HG02759 (cell line): ENCODE results near the gene CCDC154.
A peak's percentile ranks its signal among the peaks of the same experiment; 100 is the strongest.
"Not testable (repeated sequence)": the region's sequence is repeated elsewhere in the genome, so short reads cannot be mapped to it uniquely, and the experiment has no call there.

ENCODE experiments used
- ATAC-seq: cut with Tn5 transposase; IDR thresholded peaks from one replicate; pipeline ENCODE4 v1.9.1; 2021; ENCODE audit warnings: mild to moderate bottlenecking, moderate library complexity; ENCODE audit not compliant: unreplicated experiment

Gene CCDC154

DNA sequence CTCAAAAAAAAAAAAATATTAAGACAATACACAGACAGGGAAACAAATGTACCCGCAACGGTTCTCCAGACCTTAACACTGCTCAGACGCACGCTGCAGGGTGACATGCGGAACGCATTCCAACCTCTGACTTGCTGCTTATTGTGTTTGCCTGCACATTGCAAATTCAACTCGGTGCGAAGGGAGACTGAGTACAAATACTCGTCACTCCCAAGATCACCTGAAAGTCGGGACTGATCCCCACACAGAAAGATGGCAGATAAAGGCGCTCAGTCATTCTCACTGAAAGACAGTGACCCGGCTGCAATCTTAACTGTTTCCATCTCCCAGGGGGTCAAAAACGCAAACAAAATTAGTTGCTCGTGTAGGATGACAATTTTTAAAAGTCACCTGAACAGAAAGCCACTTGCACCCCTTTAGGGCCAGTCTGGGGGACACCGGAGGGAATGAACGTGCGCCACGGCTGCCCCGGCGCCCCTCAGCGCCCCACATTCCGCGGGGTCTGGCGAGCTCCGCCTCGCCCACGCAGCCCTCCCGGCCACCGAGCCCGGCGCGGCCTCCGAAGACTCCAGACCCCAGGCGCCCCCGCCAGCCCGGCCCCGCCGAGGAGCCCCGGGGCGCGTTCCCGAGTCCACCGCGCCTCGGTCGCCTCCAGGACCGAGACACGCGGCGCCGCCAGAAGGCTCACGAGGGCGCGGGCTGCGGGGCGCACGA is 29.9 kb upstream of the CCDC154 start:
- peak; percentile 32 for ATAC-seq

DNA sequence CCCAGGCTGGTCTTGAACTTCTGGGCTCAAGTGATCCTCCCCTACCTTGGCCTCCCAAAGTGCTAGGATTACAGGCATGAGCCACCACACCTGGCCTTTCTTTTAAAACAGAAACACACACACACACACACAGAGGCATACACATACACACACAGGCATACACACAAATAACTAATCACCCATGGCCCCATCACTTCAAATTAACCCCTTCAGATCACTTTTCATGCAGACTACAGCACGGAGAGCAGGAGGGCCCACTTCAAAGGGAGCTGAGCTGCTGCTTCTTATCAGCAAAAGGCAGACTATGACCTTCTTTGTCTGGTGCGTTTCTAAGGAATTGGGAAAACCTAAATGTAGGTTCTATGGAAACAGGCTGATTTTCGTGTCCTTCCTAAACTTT is 28.6 kb upstream of the CCDC154 start:
- ATAC-seq: no peak

GRCh38 chr16:1471569-1472194 is 27.3 kb upstream of the CCDC154 start:
- no peak for ATAC-seq

- no peak for ATAC-seq
These were observed 26.3 kb upstream of the CCDC154 start for GRCh38 chr16:1470481-1471251.

GRCh38 chr16:1469693-1470201 is 25.4 kb upstream of the CCDC154 start:
- no peak for ATAC-seq

GRCh38 chr16:1469141-1469540 is 24.8 kb upstream of the CCDC154 start:
- not testable (repeated sequence) for ATAC-seq

GRCh38 chr16:1468426-1468810 is 24.1 kb upstream of the CCDC154 start:
- no peak for ATAC-seq

- ATAC-seq: no peak
These were observed 22.7 kb upstream of the CCDC154 start for GRCh38 chr16:1466968-1467521.

DNA sequence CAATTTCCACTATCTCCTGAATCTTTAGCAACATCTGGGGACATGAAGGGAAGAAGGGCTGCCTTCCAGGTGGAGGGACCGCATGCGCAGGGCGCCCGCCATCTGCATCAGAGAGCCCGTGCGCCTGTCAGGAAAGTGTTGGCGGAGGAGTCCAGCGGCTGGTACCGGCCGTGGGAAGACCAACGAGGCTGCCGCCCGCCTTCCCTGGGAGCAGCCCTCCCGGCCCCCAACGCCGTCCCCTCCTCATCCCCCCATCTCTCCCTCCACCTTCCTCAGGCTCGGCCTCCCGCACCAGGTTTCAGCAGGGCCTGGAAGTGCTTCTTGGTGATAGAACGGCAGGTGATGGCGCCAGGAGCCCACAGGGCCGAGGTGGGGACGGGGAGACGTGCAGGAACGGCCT is 21.7 kb upstream of the CCDC154 start:
- no peak for ATAC-seq

GRCh38 chr16:1465567-1465915 is 21.2 kb upstream of the CCDC154 start:
- ATAC-seq: no peak

DNA sequence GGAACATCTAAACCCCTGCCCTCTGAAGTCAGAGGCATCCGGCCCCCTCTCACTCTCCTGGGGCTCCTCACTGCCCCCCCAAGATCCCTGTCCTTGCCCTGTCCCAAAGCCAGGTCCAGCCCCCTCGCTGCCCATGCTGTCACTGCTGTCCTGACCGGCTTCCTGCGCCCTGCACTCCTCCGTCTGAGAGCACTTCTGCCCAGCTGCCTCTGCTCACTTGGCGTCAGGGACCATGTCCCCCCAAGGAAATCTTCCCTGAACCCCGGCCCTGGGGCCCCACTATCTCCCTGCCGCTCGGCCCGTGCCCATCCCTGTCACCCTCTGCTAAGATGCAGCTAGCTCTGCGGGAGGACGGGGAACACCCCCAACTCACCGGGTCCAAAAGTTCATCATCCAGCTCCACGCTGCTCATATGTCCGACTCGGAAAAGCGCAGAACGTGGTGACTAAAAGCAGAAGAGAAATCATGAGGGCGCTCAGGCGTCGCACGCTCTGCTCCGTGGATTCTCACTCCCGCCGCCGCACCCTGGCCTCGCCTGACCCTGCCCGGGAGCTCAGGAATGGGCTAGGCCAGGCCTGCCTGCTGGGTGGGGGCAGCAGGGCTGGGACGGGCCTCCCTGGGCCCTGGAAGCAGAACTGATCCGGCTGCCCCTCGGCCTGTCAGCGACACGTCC is 20.7 kb upstream of the CCDC154 start:
- ATAC-seq: no peak

DNA sequence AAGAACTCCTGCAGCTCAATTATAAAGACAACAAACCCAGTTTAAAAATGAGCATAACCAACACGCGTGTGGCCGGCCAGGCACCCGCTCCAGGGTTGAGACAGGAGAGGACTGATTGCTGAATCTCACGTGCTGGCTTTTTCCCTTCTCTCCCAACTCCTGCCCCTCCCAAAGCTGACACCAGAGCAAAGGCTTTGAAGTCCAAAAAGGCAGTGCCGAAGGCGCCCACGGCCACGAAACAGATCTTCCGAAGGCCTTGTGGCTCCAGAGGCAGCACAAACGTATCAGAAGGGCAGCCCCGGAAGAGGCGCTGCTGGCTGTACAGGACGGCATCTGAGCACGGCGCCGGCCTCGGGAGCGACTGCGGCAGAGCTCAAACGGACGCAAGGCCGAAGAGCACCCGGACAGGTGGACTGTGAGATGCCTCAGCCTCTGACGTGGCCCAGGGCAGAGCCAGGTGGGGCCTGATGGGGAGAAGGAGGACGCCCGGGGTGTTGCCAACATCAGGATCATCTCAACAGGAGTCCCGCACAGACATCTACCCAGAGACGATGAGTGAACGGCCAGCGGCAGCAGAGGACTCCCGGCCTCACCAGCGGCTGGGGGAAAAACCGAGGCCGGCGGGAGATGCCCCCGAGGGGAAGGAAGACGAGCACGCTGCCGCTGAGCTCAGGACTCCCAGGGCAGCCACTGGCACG is 20.0 kb upstream of the CCDC154 start:
- ATAC-seq: no peak

GRCh38 chr16:1461146-1461545 is 16.8 kb upstream of the CCDC154 start:
- ATAC-seq: no peak

GRCh38 chr16:1460602-1461138 is 16.3 kb upstream of the CCDC154 start:
- no peak for ATAC-seq

DNA sequence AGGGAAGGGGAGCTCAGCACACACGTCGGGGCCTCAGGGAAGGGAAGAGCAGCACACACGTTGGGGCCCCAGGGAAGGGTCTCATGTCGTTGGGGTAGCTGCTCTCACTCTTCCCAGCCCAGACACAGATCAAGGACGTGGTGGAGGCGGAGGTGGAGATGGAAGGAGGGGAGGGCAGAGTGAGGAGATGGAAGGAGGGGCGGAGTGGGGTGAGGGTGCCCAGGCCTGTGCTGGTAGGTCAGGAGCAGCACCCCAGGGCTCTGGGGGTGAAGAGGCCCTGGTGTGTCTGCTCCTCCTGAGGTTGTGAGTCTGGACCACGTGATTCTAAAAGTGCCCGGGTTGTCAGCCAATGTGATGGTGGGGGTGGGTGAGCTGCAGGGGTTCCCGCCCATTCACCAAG is 15.6 kb upstream of the CCDC154 start:
- ATAC-seq: no peak

GRCh38 chr16:1458977-1459341 is 14.6 kb upstream of the CCDC154 start:
- ATAC-seq: peak; percentile 42

DNA sequence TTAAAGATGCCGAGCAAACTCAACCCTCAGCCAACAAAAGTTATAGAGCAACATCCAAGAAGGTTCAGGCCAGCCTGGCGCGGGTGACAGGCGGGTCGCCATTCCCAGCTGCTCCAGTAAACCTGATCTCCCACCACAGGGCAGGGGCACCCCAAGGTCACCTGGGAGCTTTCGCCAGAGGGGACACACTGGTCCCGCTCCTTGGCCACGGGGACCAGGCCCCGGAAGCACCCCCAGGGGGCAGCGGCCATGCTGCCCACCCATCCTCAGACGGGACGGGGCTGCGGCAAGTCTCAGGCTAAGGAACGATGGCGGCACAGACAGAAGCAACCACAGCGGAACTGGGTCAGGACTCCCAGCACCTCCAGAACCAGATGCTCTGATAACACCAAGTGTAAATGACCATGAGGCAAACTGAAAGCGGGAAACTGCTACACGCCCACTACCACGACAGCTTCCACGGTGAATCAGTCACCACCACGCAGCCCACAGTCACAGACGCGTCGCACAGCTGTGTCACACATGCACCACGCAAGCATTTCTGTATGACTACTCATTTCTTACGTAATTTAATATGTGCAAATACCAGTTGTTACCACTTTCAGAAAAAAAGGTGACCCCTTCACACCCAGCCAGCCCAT is 14.1 kb upstream of the CCDC154 start:
- ATAC-seq: no peak

GRCh38 chr16:1457489-1458245 is 13.3 kb upstream of the CCDC154 start:
- ATAC-seq: no peak

- ATAC-seq: no peak
These were observed 12.6 kb upstream of the CCDC154 start for GRCh38 chr16:1456951-1457350.
